Upper lobe of right lung (tissue), 1 donor: ENCODE results near the gene PLD6. TPM values are rescaled to one million over a fixed set of nuclear protein-coding genes. Genes with fewer than 3 reads are reported as not detected.

Source experiments
- ATAC-seq: fragments of 200-7000 bp; cut with Tn5 transposase; one replicate; pipeline ENCODE4 v1.9.1; 2020; ENCODE audit warnings: mild to moderate bottlenecking, moderate library complexity
- DNase-seq: peaks from one replicate; pipeline ENCODE4 v3.0.0-alpha.2; 2020
- H3K27ac ChIP-seq: fragments of 200-600 bp; one replicate; pipeline ENCODE4 v1.8.0; 2022
- H3K27me3 ChIP-seq: fragments of 200-600 bp; one replicate; pipeline ENCODE4 v1.8.0; 2022; ENCODE audit warnings: mild to moderate bottlenecking
- H3K36me3 ChIP-seq: fragments of 200-600 bp; one replicate; pipeline ENCODE4 v1.8.0; 2022
- H3K4me1 ChIP-seq: fragments of 200-600 bp; one replicate; pipeline ENCODE4 v1.8.0; 2022
- H3K4me3 ChIP-seq: fragments of 200-600 bp; one replicate; pipeline ENCODE4 v1.8.0; 2022; ENCODE audit warnings: mild to moderate bottlenecking
- H3K9me3 ChIP-seq: fragments of 200-600 bp; one replicate; pipeline ENCODE4 v1.8.0; 2022
- CTCF ChIP-seq: fragments of 200-600 bp; IDR thresholded peaks from one replicate; pipeline ENCODE4 v1.8.0; 2022; ENCODE audit warnings: antibody characterized with exemption
- intact Hi-C: fragments of 100-400 bp; cut with DNase I; formaldehyde crosslinking; loops from one replicate; pipeline ENCODE4 v1.11.0; 2022
- total RNA-seq: library from RNA; stranded (reverse); fragmentation: NEBNext Ultra II Directional; extraction: Animal tissue kit (Norgen Biotek cat#: 25700); gene quantifications from one replicate; pipeline ENCODE4 v1.2.1, GENCODE V29; 2021
- donor health status: DM: no; HTN: yes; CAD: no; lungs with severe emphysema.

PLD6 gene
- total RNA-seq, 1 donor from 2014 or later: 4.9 TPM

GRCh38 chr17:17152385-17152784, 53.7 kb downstream of the PLD6 start:
- Histone ChIP-seq H3K36me3 (peaks cover 95% of the 10 kb centered on the region), H3K27me3 (no peaks in the 10 kb centered on the region), H3K27ac (peak overlapping the region; percentile 25), H3K4me3 (no peak overlapping the region), H3K4me1 (peaks cover 15% of the 10 kb centered on the region), H3K9me3 (no peaks in the 10 kb centered on the region)
- no peak for TF ChIP-seq CTCF
- intact Hi-C loops: no loop called here
- ATAC-seq (peak; percentile 37), DNase-seq (peak; percentile 73)

- Histone ChIP-seq H3K4me3 (no peak overlapping the region), H3K27ac (peak overlapping the region; percentile 25), H3K9me3 (no peaks in the 10 kb centered on the region), H3K27me3 (no peaks in the 10 kb centered on the region), H3K36me3 (peaks cover 95% of the 10 kb centered on the region), H3K4me1 (peaks cover 15% of the 10 kb centered on the region)
- intact Hi-C loops: no loop called here
- DNase-seq (peak; percentile 77), ATAC-seq (peak; percentile 68)
- no peak for TF ChIP-seq CTCF
Observed at GRCh38 chr17:17151962-17152361, 54.2 kb downstream of the PLD6 start.

- peaks cover 95% of the 10 kb centered on the region for H3K36me3 ChIP-seq
- intact Hi-C loops: no loop called here
- TF ChIP-seq CTCF: no peak
Observed at GRCh38 chr17:17151541-17151940, 54.6 kb downstream of the PLD6 start.

GRCh38 chr17:17151055-17151454, 55.1 kb downstream of the PLD6 start:
- Histone ChIP-seq H3K36me3 (peaks cover 95% of the 10 kb centered on the region), H3K27me3 (no peaks in the 10 kb centered on the region), H3K27ac (peak overlapping the region; percentile 0), H3K4me1 (peaks cover 15% of the 10 kb centered on the region), H3K9me3 (no peaks in the 10 kb centered on the region), H3K4me3 (no peak overlapping the region)
- ATAC-seq (no peak), DNase-seq (no peak)
- intact Hi-C loops: no loop called here
- TF ChIP-seq CTCF: no peak

More at GRCh38 chr17:17151541-17151940, 54.6 kb downstream of the PLD6 start:
- Histone ChIP-seq H3K27me3 (no peaks in the 10 kb centered on the region), H3K4me1 (peaks cover 15% of the 10 kb centered on the region), H3K27ac (peak overlapping the region; percentile 32), H3K9me3 (no peaks in the 10 kb centered on the region), H3K4me3 (no peak overlapping the region)
- ATAC-seq (no peak), DNase-seq (no peak)

Other genes starting within 250 kb of the PLD6 start
- not detected for gene TNFRSF13B, start 234.2 kb downstream of the PLD6 start, total RNA-seq
- 333 TPM for gene MPRIP, start 163.9 kb downstream of the PLD6 start, total RNA-seq
- 106 TPM for gene FLCN, start 30.8 kb upstream of the PLD6 start, total RNA-seq
- gene COPS3, start 74.9 kb upstream of the PLD6 start, total RNA-seq: 47.1 TPM
- 1.9 TPM for gene NT5M, start 97.0 kb upstream of the PLD6 start, total RNA-seq